Renal cortex interstitium (tissue), 15 donors: ENCODE measurements around the gene COL5A3. TPM values are rescaled to one million over a fixed set of nuclear protein-coding genes. Genes with fewer than 3 reads are reported as not detected.
A peak's percentile ranks its signal among the peaks of the same experiment; 100 is the strongest.
"Not testable (repeated sequence)": the region's sequence is repeated elsewhere in the genome, so short reads cannot be mapped to it uniquely, and the experiment has no call there.

Experiments used
- DNase-seq, 11 donors: peaks; one replicate each; pipeline ENCODE4 v3.0.0-alpha.2; 2013; ENCODE audit warnings: low read depth in 9 of 11, low spot score in 4 of 11; ENCODE audit errors: extremely low read depth in 1 of 11
- long read RNA-seq, 16 experiments: transcript quantifications; one replicate each; lab custom pipeline, GENCODE V29; 2026
- polyA plus RNA-seq, 3 donors: library from polyadenylated mRNA; unstranded; fragments of 120-200 nt; gene quantifications; one replicate each; pipeline ENCODE4 v1.2.1, GENCODE V29; 2013; ENCODE audit not compliant: insufficient read length in 3 of 3

Gene COL5A3
- polyA plus RNA-seq = 1 to 10 TPM in 1 of 3 donors, under 1 TPM in 2; 0.56 to 1.7 (median 0.96) TPM
- long read RNA-seq, donor 1 = 0 reads
- long read RNA-seq, donor 2 = 0 reads
- long read RNA-seq, donor 3 = 0 reads
- long read RNA-seq, donor 4 = 0 reads
- long read RNA-seq, donor 5 = 0 reads
- long read RNA-seq, donor 6 = 0 reads
- long read RNA-seq, donor 7 = 0 reads
- long read RNA-seq, donor 8 = 0 reads
- long read RNA-seq, donor 9 = 0 reads
- long read RNA-seq, donor 10 = 0 reads
- long read RNA-seq, donor 11 = 0 reads
- long read RNA-seq, donor 12 = 0 reads
- long read RNA-seq, donor 13 = 0 reads
- long read RNA-seq, donor 14 = 0 reads
- long read RNA-seq, donor 15 = 0 reads
- long read RNA-seq, donor 16 = 0 reads

DNA sequence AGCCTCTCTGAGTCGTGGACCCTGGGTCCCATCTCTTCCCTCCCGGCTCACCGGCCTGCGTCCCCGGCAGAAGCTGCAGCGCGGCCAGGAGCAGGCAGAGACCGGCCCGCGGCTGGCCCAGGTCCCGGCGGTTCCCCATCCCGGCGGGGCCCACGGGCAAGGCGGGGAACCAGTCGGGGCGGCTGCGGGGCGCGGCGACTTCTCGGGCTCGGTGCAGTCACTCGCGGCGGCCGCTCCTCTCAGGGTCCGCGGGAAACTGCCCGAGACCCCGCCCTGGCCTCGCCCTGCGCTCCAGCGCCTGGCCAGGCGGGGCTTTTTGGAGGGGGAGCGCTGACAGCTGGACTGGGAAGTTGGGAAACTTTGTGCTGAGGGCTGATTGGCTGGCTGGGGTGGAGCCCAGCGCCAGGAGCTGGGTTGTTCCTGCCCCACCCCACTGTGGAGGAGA is at the start of gene COL5A3:
Gene COL5A3 (minus strand): TSS at position 258 of the 445 bp plus-strand sequence. CDS start 119 bp downstream, at position 139.
- no peak for DNase-seq

DNA sequence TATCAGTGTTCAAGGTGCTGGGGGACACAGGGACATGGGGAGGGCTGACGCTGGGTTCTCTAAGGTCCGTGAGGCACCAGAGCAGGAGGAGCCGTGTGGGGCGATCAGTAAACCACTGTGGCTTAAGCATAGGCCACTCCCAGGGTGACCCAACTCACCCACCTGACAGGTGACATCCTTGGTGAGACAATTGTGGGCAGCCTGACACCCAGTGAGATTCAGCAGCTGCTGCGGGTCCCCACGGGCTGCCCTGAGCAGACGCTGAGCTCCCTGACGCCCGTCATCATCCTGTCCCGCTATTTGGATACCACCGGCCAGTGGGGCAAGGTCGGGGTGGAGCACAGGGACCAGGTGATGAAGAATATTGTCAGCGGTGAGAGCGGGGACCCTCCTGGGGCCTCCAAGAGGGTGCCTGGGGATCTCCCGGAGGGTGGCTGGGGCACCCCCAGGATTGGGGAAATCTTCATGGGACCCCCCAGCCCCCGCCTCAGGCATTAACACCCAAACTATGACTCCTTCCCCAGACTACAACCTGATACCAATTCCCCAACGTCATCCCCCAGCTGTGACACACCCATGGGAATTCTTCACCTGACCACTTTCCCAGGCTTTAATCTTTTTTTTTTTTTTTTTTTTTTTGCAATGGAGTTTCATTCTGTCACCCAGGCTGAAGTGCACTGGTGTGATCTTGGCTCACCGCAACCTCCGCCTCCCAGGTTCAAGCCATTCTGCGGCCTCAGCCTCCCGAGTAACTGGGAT is 42.5 kb upstream of the COL5A3 start:
- no peak for DNase-seq

DNA sequence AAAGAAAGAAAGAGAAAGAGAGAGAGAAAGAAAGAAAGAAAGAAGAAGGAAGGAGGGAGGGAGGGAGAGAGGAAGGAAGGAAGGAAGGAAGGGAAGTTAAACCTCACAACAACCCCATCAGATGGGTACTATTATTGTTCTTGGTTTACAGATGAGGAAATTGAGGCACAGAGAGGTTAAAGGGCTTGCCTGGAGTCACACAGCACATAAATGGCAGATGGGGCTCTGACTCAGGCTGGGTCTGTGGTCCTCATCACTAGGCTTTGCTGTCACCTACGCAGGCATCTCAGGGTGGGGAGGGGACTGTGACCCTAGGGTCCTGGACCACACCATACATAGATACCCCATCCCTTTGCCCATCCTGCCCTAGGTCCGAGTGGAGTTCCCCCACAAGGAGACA is 39.3 kb upstream of the COL5A3 start:
- DNase-seq = no peak

DNA sequence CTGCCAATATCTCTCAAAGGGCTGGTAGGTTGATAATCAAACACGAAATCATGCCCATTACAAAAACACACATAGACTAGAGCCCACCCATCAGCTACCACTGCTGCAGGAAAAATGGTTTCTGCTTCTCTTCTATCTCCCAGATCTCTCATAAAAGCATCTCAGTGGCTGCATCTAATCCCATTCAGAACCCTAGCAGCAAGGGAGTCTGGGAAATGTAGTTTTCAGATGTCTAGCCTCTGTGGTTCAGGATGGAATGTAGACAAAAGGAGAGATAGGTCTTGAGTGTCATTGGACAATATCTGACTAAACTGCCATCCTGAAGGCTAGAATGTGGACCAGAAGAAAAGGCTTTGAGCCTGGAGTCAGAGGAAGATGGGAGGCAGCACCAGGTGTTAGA is 35.1 kb upstream of the COL5A3 start:
- no peak for DNase-seq

DNA sequence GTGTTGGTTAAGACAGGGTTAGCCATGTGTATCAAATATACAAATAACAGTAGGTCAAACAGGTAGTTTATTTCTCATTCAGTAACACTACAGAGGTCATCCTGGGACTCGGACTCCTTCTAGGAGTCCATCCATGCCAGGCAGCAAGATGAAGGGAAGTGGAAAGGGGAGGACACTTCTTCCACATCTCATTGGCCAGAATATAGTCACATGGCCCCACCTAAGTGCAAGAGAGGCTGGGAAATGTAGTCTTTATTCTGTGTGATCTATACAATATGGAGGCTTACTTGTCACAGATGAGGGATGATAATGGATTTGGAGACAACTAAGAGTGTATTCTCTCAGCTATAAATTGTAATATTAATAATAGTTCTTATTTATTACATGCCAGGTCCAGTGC is 34.1 kb upstream of the COL5A3 start:
- DNase-seq = no peak

DNA sequence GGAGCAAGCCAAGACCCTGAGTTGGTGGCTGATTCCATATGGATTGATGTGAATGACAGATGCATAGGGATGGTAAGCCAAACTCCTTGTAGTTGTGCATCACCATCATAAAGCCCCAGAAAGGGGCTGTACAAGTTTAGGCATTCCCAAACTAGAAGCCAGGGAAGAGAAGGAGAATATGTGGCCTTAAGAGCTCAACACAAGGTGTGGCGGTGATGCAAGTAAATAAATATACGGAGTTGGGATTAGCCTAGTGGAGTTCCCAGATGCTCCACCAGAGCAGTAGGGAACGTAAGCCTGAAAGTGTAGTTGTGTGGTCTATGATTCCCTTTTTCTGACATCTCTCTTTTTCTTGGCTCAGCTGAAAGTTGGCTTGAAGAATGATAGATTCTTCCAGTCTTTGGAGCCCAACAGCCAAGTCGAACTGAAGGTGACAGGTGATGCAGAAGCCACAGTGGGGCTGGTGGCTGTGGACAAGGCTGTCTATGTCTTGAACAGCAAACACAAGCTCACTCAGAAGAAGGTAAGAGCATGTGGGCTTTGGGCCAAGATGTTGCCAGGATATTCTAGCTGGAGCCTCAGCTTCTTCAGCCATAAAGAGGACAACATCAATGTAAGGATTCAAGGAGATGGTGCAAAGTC is 33.1 kb upstream of the COL5A3 start:
- DNase-seq = peak in 4 of 11 donors; percentile 4 to 22 (median 8)

DNA sequence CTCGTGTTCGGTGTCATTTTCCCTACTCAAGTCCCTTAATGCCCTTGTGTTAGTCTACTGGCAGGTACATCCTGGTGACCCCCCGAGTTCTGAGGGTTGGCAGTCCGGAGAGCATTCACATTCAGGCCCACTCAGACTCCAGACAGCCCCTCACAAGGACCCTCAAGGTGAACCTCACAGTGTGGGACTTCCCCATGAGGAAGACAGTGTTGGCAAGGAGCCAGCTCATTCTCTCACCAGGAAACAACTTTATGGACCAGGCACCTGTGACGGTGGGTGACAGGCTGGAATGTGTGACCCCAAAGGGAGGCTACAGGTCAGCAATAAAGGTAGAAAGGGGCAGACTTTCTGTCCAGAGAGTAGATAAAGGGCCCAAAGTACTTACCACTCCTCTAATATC is 27.5 kb upstream of the COL5A3 start:
- no peak for DNase-seq

DNA sequence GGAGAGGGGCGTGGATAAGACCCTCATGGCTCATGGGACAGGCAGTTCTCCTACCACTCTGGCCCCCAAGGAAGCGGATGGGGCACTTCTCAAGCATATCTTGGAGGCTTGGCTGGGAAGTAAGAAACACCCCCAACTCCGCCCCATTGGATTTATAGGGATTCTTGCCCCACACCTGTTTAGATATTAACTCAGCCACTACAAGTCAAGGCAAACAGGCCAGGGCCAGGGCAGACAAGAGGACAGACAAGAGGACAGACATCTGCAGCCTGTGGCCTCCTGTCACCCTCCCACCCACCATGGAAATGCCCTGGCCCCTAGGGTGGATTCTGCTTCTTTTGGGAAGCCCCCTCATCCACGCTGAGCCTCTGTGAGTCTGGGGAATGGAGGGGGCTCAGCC is 27.1 kb upstream of the COL5A3 start:
- no peak for DNase-seq

DNA sequence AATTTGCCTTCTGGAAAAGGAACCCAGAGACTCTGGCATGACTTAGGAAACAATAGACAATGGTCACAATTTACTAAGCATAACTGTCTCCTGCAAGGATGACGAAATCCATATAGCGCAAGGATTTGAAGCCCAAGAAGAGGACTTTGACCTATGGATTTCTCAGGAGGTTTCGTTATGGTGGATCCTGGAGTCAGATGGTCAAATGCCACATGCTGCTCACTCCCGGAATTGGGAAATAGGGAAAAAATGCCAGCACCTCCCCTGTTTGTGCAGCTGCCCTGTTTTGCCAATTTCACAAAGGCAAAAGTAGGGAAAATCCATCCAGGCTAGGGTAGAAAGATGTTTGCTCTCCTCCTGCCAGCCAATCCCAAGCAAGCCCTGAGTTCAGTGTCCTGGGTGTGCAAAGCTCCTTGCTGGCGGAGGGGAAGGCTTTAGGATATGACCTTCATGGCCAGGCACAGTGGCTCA is 26.3 kb upstream of the COL5A3 start:
- no peak for DNase-seq

DNA sequence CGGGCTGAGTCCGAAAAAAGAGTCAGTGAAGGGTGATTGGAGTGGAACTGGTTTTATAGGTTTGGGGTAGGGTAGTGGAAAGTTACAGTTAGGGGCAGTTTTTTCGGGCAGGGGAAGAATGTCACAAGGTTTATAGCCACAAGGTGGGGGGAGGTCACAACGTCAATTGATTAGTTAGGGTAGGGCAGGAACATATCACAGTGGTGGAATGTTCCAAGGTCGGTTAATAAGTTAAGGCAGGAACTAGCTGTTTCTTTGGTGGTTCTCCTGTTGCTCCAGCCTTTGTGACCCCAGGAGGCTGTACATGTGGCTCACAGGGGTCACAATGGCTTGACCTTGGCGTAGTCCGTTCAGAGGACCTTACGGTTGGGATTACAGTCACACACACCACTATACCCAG is 23.3 kb upstream of the COL5A3 start:
- no peak for DNase-seq

DNA sequence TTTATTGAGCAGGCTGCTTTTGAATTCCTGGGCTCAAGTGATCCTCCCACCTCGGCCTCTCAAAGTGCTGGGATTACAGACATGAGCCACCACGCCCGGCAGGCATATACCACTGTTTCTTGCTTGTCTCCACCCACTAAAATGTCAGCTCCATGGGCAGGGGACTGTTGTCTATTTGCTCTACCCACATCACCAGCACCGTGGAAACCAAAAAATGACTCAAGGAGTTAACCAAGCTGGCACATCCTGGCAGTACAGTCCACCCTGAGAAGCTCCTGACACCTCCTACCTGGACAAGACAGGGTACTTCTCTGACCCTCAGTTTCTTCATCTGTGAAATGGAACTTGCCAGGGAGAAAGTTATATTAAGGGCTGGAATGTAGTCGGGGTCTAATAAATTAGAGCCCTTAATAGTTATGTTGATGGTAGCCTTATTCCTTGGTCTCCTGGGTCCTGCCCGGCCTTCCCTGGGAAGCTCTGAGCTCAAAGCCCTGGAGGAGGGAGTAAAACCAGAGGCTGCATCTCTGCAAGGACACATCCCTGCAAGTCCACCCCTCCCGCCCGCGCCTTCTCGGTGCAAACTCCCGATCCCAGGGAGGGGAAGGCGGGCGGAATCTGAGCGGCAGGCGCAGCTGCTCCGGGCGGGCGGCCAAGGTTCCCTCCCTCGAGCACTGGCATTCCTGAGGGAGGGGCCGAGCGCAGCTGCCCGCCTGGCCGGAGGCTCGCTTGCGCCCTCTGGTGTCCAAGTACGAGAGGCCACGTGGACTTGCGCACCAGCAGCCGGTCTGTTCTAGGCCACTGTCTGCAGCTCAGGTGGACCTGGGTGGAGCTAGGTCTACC is 17.1 kb upstream of the COL5A3 start:
- DNase-seq = peak; percentile 83 to 92 (median 89)

DNA sequence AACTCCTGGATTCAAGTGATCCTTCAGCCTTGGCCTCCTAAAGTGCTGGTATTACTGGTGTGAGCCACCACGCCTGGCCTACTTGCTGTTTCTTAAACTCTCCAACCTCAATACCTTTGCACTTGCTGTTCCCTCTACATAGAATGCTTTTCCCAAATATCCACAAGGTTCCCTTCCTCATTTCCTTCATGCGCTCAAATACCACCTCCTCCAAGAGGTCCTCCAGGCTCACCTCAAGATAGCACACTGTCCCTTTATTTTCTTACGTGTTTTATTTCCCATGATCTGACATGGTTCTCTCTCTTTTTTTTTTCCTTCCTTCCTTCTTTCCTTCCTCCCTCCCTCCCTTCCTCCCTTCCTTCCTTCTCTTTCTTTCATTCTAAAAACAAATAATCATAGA is 16.4 kb upstream of the COL5A3 start:
- no peak for DNase-seq

DNA sequence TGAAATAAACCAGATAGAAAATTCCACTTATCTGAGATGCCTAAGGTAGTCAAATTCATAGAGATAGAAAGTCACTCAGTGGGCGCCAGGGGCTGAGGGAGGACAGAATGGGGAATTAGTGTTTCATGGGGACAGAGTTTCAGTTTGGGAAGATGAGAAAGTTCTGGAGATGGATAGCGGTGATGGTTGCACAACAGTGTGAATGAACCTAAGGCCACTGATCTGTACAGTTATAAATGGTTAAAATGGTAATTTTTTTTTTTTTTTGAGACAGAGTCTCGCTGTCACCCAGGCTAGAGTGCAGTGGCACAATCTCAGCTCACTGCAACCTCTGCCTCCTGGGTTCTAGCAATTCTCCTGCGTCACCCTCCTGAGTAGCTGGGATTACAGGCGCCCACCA is 12.8 kb upstream of the COL5A3 start:
- DNase-seq = not testable (repeated sequence)

DNA sequence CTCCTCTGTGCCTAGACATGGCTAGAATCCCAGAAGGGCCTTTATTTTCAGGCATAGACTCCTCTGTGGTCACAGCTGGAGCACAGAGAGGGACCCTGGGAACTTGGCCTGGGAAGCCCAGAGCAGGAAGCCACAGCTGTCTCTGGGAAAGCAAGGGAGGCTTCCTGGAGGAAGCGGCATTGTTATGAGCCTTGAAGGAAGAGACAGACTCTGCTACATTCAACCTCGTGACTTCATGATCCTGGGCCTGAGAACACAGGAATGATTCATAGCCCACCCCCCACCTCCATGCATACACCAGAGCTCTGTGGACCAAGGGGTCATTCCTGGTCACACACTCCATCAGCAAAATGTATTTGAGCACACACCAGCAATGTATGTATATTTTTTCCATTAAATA is 11.6 kb upstream of the COL5A3 start:
- no peak for DNase-seq

DNA sequence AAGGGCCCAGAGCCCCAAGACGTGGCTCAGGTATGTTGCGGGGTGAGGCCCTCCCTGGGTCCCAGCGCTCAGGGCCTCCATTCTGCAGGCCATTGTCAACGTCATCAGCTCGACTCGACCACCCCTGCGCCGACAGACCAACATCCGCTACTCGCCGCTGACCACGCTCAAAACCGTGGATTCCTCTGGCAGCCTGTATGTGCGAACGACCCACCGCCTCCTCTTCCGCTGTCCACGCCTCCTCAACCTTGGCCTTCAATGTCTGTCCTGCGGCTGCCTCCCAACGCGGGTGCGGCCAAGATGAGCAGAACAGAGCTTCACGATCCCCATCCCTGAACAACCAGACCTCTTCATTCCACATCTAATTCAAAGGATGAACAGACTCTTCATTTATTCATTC is 11.1 kb upstream of the COL5A3 start:
- DNase-seq = no peak

DNA sequence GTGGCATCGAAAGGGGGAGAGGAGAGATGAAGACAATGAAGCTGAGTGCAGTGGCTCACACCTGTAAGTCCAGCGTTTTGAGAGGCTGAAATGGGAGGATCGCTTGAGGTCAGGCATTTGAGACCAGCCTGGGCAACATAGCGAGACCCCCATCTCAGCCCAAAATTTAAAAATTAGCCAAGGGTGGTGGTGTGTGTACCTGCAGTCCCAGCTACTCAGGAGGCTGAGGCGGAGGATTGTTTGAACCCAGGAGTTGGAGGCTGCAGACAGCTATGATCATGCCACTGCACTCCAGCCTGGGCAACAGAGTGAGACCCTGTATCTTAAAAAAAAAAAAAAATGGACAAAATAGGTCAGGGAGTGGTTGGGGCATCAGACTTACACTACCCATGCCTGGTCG is 10.5 kb upstream of the COL5A3 start:
- no peak for DNase-seq

DNA sequence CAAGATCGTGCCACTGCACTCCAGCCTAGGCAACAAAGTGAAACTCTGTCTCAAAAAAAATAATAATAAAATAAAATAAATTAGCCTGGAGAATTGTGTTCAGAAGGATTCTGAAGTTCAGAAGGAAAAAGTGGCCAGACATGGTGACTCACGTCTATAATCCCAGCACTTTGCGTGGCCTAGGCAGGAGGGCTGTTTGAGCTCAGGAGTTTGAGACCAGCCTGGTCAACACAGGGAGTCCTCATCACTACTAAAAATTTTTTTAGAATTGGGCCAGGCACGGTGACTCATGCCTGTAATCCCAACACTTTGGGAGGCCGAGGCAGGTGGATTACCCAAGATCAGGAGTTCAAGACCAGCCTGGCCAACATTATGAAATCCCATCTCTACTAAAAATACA is 8.9 kb upstream of the COL5A3 start:
- no peak for DNase-seq

DNA sequence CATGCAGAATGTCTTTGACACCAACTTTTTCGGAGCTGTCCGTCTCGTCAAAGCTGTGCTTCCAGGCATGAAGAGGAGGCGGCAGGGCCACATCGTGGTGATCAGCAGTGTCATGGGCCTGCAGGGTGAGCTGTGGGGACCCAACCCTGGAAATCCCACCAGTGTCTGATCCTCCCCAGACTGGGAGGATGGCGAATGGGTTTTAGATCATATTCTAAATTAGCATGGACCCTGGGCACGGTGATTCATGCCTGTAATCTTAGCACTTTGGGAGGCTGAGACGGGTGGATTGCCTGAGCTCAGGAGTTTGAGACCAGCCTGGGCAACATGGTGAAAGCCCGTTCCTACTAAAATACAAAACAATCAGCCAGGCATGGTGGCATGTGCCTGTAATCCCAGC is 8.5 kb upstream of the COL5A3 start:
- no peak for DNase-seq

DNA sequence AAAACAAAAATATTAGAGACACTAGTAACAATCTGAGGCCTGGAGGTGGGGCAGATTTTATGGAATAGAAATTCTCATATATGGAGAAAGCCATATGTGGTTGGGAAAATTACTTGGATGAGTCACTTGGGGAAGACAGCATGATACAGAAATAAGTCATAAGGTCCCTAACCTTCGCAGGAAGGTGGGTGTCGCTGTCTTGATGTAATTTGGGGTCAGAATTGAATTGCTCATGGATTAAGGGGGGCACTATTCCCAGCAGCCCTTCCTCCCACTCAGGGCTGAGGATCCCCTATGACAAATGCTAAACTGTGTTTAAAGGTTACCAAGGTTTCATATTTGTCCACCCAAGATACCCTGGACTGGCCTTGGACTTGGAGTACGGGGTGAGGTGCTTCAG is 8.0 kb upstream of the COL5A3 start:
- no peak for DNase-seq
